ENCODE data around the gene TCF7. TPM values are rescaled to one million over a fixed set of nuclear protein-coding genes. Genes with fewer than 3 reads are reported as not detected.

The TCF7 gene
- polyA plus RNA-seq, 1 experiment: 2.1 TPM

DNA sequence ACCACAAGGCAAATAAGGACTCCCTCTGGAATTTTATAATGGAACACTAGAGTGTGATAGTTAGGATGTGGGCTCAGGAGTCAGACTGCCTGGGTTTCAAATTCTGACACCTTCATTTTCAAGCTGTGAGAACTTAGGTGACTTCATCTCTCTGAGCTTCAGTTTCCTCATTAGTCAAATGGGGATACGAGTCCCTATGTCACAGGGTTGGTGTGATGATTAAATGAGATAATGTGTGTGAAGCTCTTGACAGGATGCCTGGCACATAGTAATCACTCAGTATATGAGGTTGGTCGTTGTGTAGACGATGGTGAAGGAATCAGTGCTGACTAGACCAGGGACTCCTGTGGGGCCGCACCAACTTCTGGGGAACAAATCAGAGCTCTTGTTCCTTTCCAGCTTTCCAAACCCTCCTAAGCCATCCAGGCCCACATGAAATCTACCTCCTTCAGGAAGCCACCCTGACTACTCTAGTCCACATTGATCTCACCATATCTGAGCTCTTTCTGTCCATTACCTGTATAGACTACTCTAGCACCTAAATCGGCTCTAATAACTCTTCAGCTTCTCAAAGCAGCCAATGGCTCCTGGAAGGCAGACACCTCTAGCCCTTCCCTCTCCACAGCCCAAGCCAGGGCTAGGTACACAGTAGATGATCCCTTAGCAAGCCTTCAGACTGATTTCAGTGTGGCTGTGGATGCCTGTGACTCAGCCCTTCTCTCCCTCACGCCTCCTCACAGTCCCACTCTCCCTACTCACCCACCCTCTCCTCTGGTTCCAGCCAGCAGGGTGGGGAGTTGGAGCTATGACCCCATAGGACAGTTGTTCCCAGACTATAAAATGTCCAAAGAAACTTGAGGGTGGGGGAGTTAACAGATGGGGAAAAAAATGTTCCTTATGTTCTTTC is 2.5 kb upstream of the TCF7 start:
- POLR2A ChIA-PET: no interaction called here
- Histone ChIP-seq H3K4me3 (ENCODE audit: low read depth, low read length) (no peak overlapping the region), H3K9me3 (ENCODE audit: control insufficient read depth, insufficient read depth, low read length) (no peaks in the 10 kb centered on the region; the same call in 1 of the 2 replicates), H3K27me3 (ENCODE audit: control insufficient read depth, insufficient read depth, low read length) (peaks cover 7% of the 10 kb centered on the region), H3K27ac (ENCODE audit: low read depth, low read length) (no peak overlapping the region)
- DNase-seq (ENCODE audit: low read depth, low spot score): no peak
- TF ChIP-seq, protein P1, sequence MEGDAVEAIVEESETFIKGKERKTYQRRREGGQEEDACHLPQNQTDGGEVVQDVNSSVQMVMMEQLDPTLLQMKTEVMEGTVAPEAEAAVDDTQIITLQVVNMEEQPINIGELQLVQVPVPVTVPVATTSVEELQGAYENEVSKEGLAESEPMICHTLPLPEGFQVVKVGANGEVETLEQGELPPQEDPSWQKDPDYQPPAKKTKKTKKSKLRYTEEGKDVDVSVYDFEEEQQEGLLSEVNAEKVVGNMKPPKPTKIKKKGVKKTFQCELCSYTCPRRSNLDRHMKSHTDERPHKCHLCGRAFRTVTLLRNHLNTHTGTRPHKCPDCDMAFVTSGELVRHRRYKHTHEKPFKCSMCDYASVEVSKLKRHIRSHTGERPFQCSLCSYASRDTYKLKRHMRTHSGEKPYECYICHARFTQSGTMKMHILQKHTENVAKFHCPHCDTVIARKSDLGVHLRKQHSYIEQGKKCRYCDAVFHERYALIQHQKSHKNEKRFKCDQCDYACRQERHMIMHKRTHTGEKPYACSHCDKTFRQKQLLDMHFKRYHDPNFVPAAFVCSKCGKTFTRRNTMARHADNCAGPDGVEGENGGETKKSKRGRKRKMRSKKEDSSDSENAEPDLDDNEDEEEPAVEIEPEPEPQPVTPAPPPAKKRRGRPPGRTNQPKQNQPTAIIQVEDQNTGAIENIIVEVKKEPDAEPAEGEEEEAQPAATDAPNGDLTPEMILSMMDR (IDR thresholded peaks at IDR 0.05; ENCODE audit: low read depth, low read length): no peak
- CTCF ChIA-PET: interaction anchor here (0.6 to 4.2 kb wide), 5 partner anchors 11 to 767 kb away, joined by 4 to 34 read pairs (median 17); no protein-coding TSS in a partner anchor

DNA sequence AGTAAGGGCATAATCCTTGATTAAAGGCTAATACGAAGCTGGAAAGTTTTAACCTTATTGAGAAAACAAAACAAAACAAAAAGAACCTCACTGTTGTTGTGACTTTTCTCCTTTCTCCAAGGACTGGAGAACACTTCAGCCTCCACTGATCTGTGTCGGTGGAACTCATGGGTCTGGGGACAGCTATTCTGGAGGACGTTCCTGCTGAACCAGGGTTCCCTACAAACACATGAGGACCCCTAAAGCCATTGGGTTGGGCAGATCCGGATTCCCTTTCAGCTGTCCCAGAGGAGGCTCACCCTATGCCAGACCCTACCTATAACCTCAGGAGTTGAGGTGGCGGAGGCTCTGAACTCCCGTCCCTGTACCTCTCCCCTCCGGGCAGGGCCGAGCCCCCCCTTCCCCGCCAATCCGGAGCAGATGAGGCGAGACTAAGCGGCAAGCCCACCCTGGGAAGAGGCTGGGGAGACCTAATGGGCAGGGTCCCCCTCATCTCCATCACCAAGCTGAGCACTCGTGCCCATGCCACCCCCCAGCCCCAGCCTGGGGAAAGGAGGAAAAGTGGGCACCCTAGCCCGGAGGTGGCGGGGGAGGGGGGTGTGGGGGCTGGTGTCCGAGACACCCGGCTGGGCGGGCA is 1.6 kb upstream of the TCF7 start:
- Histone ChIP-seq H3K9me3 (ENCODE audit: control insufficient read depth, insufficient read depth, low read length) (no peaks in the 10 kb centered on the region; the same call in 1 of the 2 replicates), H3K27me3 (ENCODE audit: control insufficient read depth, insufficient read depth, low read length) (peaks cover 6% of the 10 kb centered on the region), H3K27ac (ENCODE audit: low read depth, low read length) (no peak overlapping the region), H3K4me3 (ENCODE audit: low read depth, low read length) (no peak overlapping the region)
- DNase-seq (ENCODE audit: low read depth, low spot score): no peak
- TF ChIP-seq, protein P1 (IDR thresholded peaks at IDR 0.05; ENCODE audit: low read depth, low read length): no peak
- CTCF ChIA-PET: interaction anchor here (1.1 to 4.2 kb wide), 4 partner anchors 11 to 133 kb away, joined by 4 to 34 read pairs (median 24); no protein-coding TSS in a partner anchor
- POLR2A ChIA-PET: no interaction called here

DNA sequence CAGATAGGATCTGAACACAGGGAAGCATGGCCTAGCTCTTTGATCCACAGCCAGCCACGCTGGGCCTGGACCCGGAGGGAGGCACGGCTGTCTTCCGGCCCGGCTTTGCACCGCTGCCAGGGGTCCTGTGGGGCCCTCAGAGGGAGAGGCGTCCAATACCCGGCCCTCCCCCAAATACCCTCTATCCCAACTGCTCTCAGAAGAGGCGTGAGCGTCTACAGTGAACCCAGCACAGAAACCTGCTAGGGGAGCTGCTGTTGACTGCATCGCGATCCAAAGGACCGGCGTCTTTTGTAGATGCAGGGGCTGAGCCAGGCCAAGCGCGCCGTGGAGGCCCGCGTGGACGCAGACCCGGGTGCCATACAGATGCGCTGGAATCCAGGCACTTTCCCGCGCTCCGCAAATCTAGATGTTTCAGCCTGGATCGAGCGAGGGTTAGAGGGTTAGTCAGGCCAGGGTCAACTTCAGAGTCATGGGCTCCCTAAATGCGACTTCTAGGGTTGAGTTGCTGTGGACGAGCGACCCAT is 1.1 kb upstream of the TCF7 start:
- Histone ChIP-seq H3K4me3 (ENCODE audit: low read depth, low read length) (no peak overlapping the region), H3K27ac (ENCODE audit: low read depth, low read length) (no peak overlapping the region), H3K27me3 (ENCODE audit: control insufficient read depth, insufficient read depth, low read length) (peaks cover 6% of the 10 kb centered on the region), H3K9me3 (ENCODE audit: control insufficient read depth, insufficient read depth, low read length) (no peaks in the 10 kb centered on the region; the same call in 1 of the 2 replicates)
- POLR2A ChIA-PET: no interaction called here
- no peak for DNase-seq (ENCODE audit: low read depth, low spot score)
- TF ChIP-seq, protein P1 (IDR thresholded peaks at IDR 0.05; ENCODE audit: low read depth, low read length): no peak
- CTCF ChIA-PET: interaction anchor here (1.4 to 4.2 kb wide), 4 partner anchors 12 to 74 kb away, joined by 3 to 34 read pairs (median 24); no protein-coding TSS in a partner anchor

DNA sequence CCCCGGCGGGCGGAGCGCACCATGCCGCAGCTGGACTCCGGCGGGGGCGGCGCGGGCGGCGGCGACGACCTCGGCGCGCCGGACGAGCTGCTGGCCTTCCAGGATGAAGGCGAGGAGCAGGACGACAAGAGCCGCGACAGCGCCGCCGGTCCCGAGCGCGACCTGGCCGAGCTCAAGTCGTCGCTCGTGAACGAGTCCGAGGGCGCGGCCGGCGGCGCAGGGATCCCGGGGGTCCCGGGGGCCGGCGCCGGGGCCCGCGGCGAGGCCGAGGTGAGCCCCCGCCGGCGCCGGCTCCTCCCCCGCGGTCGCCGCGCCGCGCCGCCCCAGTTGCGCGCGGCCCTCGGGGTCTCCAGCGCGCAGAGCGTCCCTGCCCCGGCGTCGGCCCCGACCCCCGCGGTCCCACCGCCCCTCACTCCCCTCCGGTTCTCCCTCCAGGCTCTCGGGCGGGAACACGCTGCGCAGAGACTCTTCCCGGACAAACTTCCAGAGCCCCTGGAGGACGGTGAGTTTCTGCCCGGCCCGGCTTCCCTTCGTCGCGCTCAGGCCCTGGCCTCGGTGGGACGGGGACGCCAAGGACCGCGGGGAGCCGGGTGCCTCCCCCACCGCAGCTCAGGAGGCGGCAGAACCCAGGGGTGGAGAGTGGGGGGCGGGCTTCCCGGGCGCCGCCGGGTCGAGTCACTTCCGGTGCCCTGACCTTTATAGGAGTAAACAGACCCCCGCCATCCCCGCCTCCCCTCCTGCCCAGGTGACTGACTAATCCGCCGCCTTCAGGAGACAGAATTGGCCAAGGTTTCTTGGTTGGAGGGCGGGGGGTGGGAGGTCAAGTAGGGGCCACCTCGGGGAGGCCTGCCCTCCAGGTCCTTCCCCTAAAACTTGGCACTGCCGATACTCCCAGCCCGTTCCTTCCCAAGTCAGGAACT is 665 bp downstream of the TCF7 start:
- TF ChIP-seq, protein P1 (IDR thresholded peaks at IDR 0.05; ENCODE audit: low read depth, low read length): no peak
- ChIA-PET POLR2A (no interaction called here), CTCF (interaction anchor here (0.6 to 1.4 kb wide), 2 partner anchors 14 to 1748 kb away, joined by 3 read pairs; no protein-coding TSS in a partner anchor)
- H3K9me3 ChIP-seq (ENCODE audit: control insufficient read depth, insufficient read depth, low read length): no peaks in the 10 kb centered on the region; the same call in 1 of the 2 replicates
- H3K27me3 ChIP-seq (ENCODE audit: control insufficient read depth, insufficient read depth, low read length): peaks cover 6% of the 10 kb centered on the region
- no peak overlapping the region for H3K27ac ChIP-seq (ENCODE audit: low read depth, low read length)
- no peak for DNase-seq (ENCODE audit: low read depth, low spot score)
- peak overlapping the region; percentile 55 for H3K4me3 ChIP-seq (ENCODE audit: low read depth, low read length)
